Coronary artery (tissue), 2 donors: ENCODE measurements around the gene TMC3.
A peak's percentile ranks its signal among the peaks of the same experiment; 100 is the strongest.

Source experiments
- DNase-seq: peaks from one replicate; pipeline ENCODE4 v3.0.0-alpha.2; 2017; ENCODE audit warnings: low spot score
- H3K27ac ChIP-seq, 2 donors: fragments of 200-600 bp; sonication (generic); one replicate each; pipeline ENCODE4 v1.5.1; 2016 to 2019
- H3K4me3 ChIP-seq: fragments of 200-600 bp; sonication (generic); 2 replicates; pipeline ENCODE4 v1.5.1; 2016; ENCODE audit warnings: mild to moderate bottlenecking, moderate library complexity
- TF ChIP-seq, protein P1 (sequence below): fragments of 200-600 bp; sonication (generic); IDR thresholded peaks from one replicate; pipeline ENCODE4 v1.5.1; 2019; ENCODE audit warnings: antibody characterized with exemption

TMC3 gene

DNA sequence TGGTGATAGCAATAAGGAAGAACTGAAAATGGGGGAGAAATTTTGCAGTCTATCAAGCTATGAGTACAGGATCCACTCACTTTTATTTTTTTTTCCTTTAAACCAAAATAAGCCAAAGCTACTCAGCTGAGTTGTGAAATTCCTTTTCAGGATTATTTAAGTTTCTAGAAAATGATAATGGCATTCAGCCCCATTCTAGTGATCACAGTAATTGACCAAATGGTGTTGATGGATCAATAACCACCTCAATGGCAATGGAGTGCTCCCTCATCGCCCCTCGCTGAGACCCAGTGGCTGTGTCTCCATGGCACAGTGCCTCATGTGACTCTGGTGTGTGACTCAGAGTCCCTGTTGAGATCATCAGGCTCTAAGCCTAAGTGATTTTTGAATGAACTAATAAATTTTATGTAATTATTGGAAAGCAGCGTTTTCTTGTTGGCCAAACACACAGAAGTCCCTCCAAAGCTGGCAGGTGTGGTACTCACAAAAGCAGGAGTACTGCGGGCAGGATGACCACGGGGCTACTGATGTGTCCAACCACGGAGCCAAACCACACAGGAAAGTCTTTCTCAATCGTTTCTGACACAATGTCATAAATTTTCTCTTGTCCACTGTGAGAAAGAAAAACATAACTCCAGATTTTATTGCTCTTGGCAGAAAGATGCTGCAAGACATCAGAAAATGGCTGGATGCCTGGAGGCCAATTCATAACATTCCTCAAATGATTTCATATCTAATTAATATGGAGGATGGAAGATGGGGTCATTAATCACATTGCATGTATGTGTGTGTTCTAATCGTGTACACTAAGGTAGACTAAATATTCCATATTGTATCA, 35.6 kb downstream of the TMC3 start:
- DNase-seq = peak; percentile 67
- H3K27ac ChIP-seq = peak overlapping the region; percentile 21 to 68
- TF ChIP-seq, protein P1, sequence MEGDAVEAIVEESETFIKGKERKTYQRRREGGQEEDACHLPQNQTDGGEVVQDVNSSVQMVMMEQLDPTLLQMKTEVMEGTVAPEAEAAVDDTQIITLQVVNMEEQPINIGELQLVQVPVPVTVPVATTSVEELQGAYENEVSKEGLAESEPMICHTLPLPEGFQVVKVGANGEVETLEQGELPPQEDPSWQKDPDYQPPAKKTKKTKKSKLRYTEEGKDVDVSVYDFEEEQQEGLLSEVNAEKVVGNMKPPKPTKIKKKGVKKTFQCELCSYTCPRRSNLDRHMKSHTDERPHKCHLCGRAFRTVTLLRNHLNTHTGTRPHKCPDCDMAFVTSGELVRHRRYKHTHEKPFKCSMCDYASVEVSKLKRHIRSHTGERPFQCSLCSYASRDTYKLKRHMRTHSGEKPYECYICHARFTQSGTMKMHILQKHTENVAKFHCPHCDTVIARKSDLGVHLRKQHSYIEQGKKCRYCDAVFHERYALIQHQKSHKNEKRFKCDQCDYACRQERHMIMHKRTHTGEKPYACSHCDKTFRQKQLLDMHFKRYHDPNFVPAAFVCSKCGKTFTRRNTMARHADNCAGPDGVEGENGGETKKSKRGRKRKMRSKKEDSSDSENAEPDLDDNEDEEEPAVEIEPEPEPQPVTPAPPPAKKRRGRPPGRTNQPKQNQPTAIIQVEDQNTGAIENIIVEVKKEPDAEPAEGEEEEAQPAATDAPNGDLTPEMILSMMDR = no peak
- no peak overlapping the region for H3K4me3 ChIP-seq

DNA sequence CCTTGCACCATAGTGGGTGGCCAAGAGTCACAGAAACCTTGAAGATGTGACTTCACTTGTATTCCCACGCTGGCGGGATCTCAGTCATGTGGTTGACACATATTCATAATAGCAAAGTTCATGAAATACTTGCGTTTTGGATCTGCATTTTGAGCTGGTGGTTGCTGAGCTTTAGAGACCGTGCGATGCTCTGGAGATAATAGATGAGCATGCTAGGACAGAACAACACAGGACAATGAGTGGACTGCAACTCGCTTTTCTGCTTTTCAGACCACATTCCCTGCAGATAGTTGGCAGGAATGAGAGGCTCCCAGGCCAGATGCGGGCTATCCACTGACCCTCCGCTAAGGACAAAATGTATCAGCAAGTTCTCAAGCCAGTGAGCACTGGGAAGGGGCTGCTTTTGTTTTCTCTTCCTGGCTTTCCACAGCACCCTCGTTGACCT, 36.3 kb downstream of the TMC3 start:
- peak overlapping the region; percentile 21 to 68 for H3K27ac ChIP-seq
- H3K4me3 ChIP-seq = no peak overlapping the region
- peak; percentile 29 for DNase-seq
- TF ChIP-seq, protein P1 = no peak

DNA sequence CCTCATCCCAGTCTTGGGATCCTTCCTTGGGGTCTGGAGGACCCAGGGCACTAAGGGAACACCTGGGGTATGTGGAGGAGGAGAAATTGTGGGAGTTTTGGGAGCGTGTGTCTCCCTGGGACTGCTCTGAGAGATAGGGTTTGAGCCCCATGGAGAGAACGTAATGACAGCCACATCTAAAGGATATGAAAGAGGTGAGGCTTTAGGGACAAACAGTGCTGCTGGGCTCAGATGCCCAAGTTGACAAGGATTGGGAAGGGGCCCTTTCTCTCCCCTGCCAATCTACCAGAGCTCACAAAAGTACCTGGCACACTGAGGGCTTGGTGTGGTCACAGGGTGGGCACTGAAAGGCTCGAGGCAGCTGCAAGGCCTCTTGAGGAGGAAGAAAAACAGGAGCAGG, 36.8 kb downstream of the TMC3 start:
- Histone ChIP-seq H3K4me3 (no peak overlapping the region), H3K27ac (peak overlapping the region in 1 of 2 donors; percentile 68)
- peak; percentile 52 for DNase-seq
- TF ChIP-seq, protein P1 = no peak

DNA sequence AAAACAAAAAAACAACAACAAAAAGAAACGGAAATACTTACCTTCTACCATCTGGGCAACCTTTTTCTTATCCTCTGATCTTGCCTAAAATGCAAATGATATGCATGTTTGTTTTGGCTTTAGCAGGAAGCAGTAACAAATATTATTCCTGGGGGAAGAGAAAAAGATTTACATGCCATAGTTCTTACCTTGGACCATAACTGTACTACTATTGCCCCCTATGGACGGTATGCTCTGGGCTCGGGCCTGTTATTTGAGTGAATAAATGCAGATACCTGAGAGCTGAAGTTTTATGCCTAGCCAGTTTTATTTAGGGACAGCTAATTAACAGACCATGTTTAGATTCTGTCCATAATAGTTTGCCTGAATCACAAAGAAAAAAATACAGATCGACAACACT, 37.4 kb downstream of the TMC3 start:
- H3K4me3 ChIP-seq = no peak overlapping the region
- no peak overlapping the region for H3K27ac ChIP-seq
- DNase-seq = peak; percentile 28
- TF ChIP-seq, protein P1 = no peak

DNA sequence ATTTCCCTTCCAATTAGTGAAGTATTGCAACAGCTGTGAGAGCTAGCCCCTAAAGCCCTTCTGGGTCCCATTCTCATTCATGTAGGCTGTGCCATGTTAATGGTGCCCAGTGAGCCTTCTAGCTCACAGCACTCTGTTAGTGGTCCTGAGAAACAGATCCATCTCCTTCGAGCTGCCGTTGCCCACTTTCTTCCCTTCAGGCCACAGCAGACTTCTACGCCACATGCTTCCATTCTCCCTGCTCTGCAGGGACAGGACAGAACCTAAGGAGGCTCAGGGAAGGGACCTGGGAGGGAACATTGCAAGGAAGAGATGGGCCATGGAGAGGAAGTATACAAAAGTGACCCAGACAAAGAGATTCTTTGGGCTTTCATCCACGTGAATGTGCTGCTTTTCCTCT, 38.4 kb downstream of the TMC3 start:
- Histone ChIP-seq H3K4me3 (no peak overlapping the region), H3K27ac (no peak overlapping the region)
- DNase-seq = peak; percentile 55
- TF ChIP-seq, protein P1 = no peak

DNA sequence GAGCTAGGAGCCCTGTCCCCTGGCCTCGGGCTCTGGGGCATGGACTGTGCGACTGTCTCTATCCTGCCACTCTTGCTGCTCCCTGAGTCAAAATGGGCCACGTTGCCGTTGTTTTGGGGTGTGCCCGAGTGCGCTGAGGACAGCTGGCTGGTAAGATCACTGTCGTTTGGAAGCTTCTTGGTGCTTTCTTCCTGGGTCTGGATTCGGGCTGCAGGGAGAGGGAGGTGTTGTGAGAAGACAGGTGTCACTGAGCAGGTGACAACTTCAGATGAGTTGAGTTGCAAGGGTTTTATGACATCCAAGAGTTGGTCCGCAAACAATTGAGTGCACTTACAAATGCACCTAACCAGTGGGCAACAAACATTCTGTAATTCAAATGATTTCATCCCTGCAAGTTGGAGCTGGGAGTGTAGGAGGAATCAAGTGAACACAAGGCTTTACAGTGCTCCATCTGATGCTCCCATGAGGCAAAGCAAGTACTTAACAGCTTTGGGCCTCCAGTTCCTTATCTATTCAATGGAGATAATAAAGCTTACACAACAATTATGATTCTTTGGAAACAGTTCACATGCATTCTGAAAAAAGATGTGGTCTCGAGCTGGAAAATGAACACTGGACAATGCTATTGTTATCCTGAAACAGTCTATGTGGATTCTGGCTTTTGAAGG, 39.1 kb downstream of the TMC3 start:
- DNase-seq = peak; percentile 57
- H3K4me3 ChIP-seq = no peak overlapping the region
- H3K27ac ChIP-seq = no peak overlapping the region
- TF ChIP-seq, protein P1 = no peak

DNA sequence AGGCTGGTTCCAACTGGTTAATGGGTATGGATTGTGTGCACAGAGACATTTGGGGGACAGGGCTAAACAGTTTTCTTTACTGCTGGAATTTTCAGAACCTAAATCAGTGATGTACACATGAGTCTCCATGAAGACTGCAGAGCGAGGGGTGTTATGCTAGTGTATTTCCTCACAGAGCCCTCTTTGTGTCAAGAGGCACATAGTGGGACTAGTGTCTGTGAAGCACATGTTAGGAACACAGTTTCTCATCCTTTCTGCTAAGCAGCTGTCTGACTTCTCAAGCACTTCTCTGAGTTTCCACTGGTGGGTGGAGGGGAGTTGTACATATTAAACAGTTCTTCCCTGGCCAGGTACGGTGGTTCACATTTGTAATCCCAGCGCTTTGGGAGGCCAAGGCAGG, 40.6 kb downstream of the TMC3 start:
- TF ChIP-seq, protein P1 = no peak
- Histone ChIP-seq H3K27ac (no peak overlapping the region), H3K4me3 (no peak overlapping the region)
- DNase-seq = peak; percentile 36
